ENCODE data around the gene ADCY7.

Gene ADCY7

GRCh38 chr16:50318796-50319578 is 52.6 kb downstream of the ADCY7 start:
- TF ChIP-seq, protein P1, sequence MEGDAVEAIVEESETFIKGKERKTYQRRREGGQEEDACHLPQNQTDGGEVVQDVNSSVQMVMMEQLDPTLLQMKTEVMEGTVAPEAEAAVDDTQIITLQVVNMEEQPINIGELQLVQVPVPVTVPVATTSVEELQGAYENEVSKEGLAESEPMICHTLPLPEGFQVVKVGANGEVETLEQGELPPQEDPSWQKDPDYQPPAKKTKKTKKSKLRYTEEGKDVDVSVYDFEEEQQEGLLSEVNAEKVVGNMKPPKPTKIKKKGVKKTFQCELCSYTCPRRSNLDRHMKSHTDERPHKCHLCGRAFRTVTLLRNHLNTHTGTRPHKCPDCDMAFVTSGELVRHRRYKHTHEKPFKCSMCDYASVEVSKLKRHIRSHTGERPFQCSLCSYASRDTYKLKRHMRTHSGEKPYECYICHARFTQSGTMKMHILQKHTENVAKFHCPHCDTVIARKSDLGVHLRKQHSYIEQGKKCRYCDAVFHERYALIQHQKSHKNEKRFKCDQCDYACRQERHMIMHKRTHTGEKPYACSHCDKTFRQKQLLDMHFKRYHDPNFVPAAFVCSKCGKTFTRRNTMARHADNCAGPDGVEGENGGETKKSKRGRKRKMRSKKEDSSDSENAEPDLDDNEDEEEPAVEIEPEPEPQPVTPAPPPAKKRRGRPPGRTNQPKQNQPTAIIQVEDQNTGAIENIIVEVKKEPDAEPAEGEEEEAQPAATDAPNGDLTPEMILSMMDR (IDR thresholded peaks at IDR 0.05; ENCODE audit: extremely low read depth, missing control alignments): no peak
- DNase-seq (ENCODE audit: low spot score): no peak

DNA sequence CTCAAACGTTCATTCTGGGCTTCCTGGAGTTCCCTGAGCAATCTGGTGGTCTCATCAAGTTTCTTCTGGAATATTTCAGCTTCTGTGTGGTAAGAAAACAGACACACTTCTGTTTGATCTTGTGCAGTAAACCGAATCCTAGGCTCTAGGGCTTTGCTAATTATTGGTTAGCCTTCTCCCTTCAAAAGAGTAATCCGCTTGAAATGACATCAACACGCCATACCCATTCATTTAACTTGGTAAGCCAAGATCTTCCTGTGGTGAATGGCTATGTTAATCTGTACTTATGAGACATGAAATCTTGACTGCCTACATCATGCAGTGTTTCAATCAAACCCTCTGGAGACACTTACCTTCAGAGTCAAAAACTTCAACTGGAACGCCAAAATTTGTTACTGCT is 54.0 kb downstream of the ADCY7 start:
- TF ChIP-seq, protein P1 (IDR thresholded peaks at IDR 0.05; ENCODE audit: extremely low read depth, missing control alignments): no peak
- DNase-seq (ENCODE audit: low spot score): no peak

GRCh38 chr16:50322333-50322732 is 56.0 kb downstream of the ADCY7 start:
- TF ChIP-seq, protein P1 (IDR thresholded peaks at IDR 0.05; ENCODE audit: extremely low read depth, missing control alignments): no peak
- no peak for DNase-seq (ENCODE audit: low spot score)

GRCh38 chr16:50323335-50324011 is 57.1 kb downstream of the ADCY7 start:
- TF ChIP-seq, protein P1 (IDR thresholded peaks at IDR 0.05; ENCODE audit: extremely low read depth, missing control alignments): no peak
- DNase-seq (ENCODE audit: low spot score): no peak

DNA sequence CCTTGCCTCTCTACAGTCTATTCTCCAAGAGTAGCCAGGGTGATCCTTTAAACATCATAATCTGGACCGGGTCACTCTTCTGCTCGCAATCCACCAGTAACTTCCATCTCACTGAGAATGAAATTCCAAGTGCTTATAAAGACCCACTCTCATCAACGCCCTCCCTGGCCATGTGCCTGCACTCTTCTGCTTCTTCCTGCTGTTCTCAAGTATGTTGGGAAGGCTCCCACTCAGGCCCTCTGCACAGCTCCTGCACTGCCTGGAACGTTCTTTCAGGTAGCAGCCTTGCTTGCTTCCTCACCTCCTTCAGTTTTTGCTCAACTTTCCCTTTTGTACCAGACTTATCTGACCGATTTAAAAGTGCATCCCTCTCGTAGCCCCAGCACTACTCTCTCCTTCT is 58.0 kb downstream of the ADCY7 start:
- DNase-seq (ENCODE audit: low spot score): no peak
- TF ChIP-seq, protein P1 (IDR thresholded peaks at IDR 0.05; ENCODE audit: extremely low read depth, missing control alignments): no peak

GRCh38 chr16:50326264-50326663 is 59.9 kb downstream of the ADCY7 start:
- DNase-seq (ENCODE audit: low spot score): no peak
- TF ChIP-seq, protein P1 (IDR thresholded peaks at IDR 0.05; ENCODE audit: extremely low read depth, missing control alignments): no peak

GRCh38 chr16:50326835-50327465 is 60.6 kb downstream of the ADCY7 start:
- DNase-seq (ENCODE audit: low spot score): peak; percentile 57
- TF ChIP-seq, protein P1 (IDR thresholded peaks at IDR 0.05; ENCODE audit: extremely low read depth, missing control alignments): peak; percentile 56

All from GM20000 (cell line).